BLaER1 treated with 17β-estradiol and CSF1 and Interleukin-3, amounts not matched to agents 10 nM and 100 nM (cell line): ENCODE results near the gene PDGFB.

ENCODE experiments used
- H3K27ac ChIP-seq, 11 experiments: shearing (Covaris generic); formaldehyde crosslinking; 2 replicates each; pipeline ENCODE4 v1.8.1; 2022
- H3K27me3 ChIP-seq, 11 experiments: shearing (Covaris generic); formaldehyde crosslinking; 2 replicates each; pipeline ENCODE4 v1.8.1; 2022
- H3K36me3 ChIP-seq, 11 experiments: shearing (Covaris generic); formaldehyde crosslinking; 2 replicates each; pipeline ENCODE4 v1.8.1; 2022
- H3K4me1 ChIP-seq, 10 experiments: shearing (Covaris generic); formaldehyde crosslinking; 2 replicates each; pipeline ENCODE4 v1.8.1; 2022
- H3K4me2 ChIP-seq, 11 experiments: shearing (Covaris generic); formaldehyde crosslinking; 2 replicates each; pipeline ENCODE4 v1.8.1; 2022
- H3K4me3 ChIP-seq, 10 experiments: shearing (Covaris generic); formaldehyde crosslinking; 2 replicates each; pipeline ENCODE4 v1.8.1; 2022
- H3K9ac ChIP-seq, 11 experiments: shearing (Covaris generic); formaldehyde crosslinking; 2 replicates each; pipeline ENCODE4 v1.8.1; 2022
- H3K9me3 ChIP-seq, 11 experiments: shearing (Covaris generic); formaldehyde crosslinking; replicated peaks in 1 of 11; 2 replicates each; pipeline ENCODE4 v1.8.1; 2022
- H4K20me1 ChIP-seq, 11 experiments: shearing (Covaris generic); formaldehyde crosslinking; 2 replicates each; pipeline ENCODE4 v1.8.1; 2022
- Cebpa-rat ChIP-seq, 11 experiments: shearing (Covaris generic); IDR thresholded peaks; 2 replicates each; pipeline ENCODE4 v1.8.1; 2022

Gene PDGFB

GRCh38 chr22:39270792-39271191 lies 26.0 kb upstream of the PDGFB start:
- Histone ChIP-seq H3K27me3 (peaks cover 0 to 5% (median 0%) of the 10 kb centered on the region in 11 experiments; a peak in 1 of 22 replicates), H3K36me3 (no peaks in the 10 kb centered on the region), H3K9me3 (peaks cover 0 to 8% (median 0%) of the 10 kb centered on the region in 11 experiments; a peak in 3 of 22 replicates), H4K20me1 (peaks cover 0 to 17% (median 0%) of the 10 kb centered on the region in 11 experiments; a peak in 2 of 22 replicates), H3K4me3 (no peak overlapping the region), H3K4me1 (peaks cover 5 to 15% (median 10%) of the 10 kb centered on the region in 10 experiments; a peak in 15 of 20 replicates), H3K4me2 (no peak overlapping the region), H3K9ac (no peak overlapping the region), H3K27ac (no peak overlapping the region)
- no peak for TF ChIP-seq Cebpa-rat (IDR thresholded peaks at IDR 0.05)

- Histone ChIP-seq H3K9ac (no peak overlapping the region), H3K27ac (no peak overlapping the region), H3K36me3 (no peaks in the 10 kb centered on the region), H3K4me1 (peaks cover 5 to 18% (median 10%) of the 10 kb centered on the region in 10 experiments; a peak in 15 of 20 replicates), H3K4me2 (no peak overlapping the region), H3K9me3 (peaks cover 0 to 8% (median 0%) of the 10 kb centered on the region in 11 experiments; a peak in 3 of 22 replicates), H4K20me1 (peaks cover 0 to 17% (median 0%) of the 10 kb centered on the region in 11 experiments; a peak in 2 of 22 replicates), H3K4me3 (no peak overlapping the region), H3K27me3 (peaks cover 0 to 5% (median 0%) of the 10 kb centered on the region in 11 experiments; a peak in 1 of 22 replicates)
- TF ChIP-seq Cebpa-rat (IDR thresholded peaks at IDR 0.05), result no peak
These were observed 25.5 kb upstream of the PDGFB start for GRCh38 chr22:39270280-39270679.

GRCh38 chr22:39269095-39269790 lies 24.5 kb upstream of the PDGFB start:
- no peak overlapping the region for H3K4me2 ChIP-seq
- H3K4me3 ChIP-seq, result no peak overlapping the region
- H3K9ac ChIP-seq, result no peak overlapping the region
- peaks cover 0 to 5% (median 0%) of the 10 kb centered on the region in 11 experiments; a peak in 1 of 22 replicates for H3K27me3 ChIP-seq
- TF ChIP-seq Cebpa-rat (IDR thresholded peaks at IDR 0.05), result no peak
- peaks cover 0 to 17% (median 0%) of the 10 kb centered on the region in 11 experiments; a peak in 2 of 22 replicates for H4K20me1 ChIP-seq
- no peaks in the 10 kb centered on the region for H3K36me3 ChIP-seq
- peaks cover 0 to 8% (median 0%) of the 10 kb centered on the region in 11 experiments; a peak in 3 of 22 replicates for H3K9me3 ChIP-seq
- H3K4me1 ChIP-seq, result peaks cover 5 to 25% (median 10%) of the 10 kb centered on the region in 10 experiments; a peak in 15 of 20 replicates
- no peak overlapping the region for H3K27ac ChIP-seq

GRCh38 chr22:39268645-39269044 lies 23.9 kb upstream of the PDGFB start:
- H3K4me1 ChIP-seq, result peaks cover 5 to 30% (median 11%) of the 10 kb centered on the region in 10 experiments; a peak in 15 of 20 replicates
- H3K36me3 ChIP-seq, result no peaks in the 10 kb centered on the region
- H3K9me3 ChIP-seq, result peaks cover 0 to 8% (median 0%) of the 10 kb centered on the region in 11 experiments; a peak in 3 of 22 replicates
- H3K4me3 ChIP-seq, result no peak overlapping the region
- TF ChIP-seq Cebpa-rat (IDR thresholded peaks at IDR 0.05), result no peak
- H3K27ac ChIP-seq, result no peak overlapping the region
- H3K27me3 ChIP-seq, result peaks cover 0 to 5% (median 0%) of the 10 kb centered on the region in 11 experiments; a peak in 1 of 22 replicates
- no peak overlapping the region for H3K9ac ChIP-seq
- H3K4me2 ChIP-seq, result no peak overlapping the region
- H4K20me1 ChIP-seq, result peaks cover 0 to 17% (median 0%) of the 10 kb centered on the region in 11 experiments; a peak in 2 of 22 replicates

GRCh38 chr22:39267974-39268373 lies 23.2 kb upstream of the PDGFB start:
- H3K4me1 ChIP-seq, result peaks cover 5 to 30% (median 11%) of the 10 kb centered on the region in 10 experiments; a peak in 15 of 20 replicates

GRCh38 chr22:39266398-39267030 lies 21.7 kb upstream of the PDGFB start:
- H3K4me1 ChIP-seq, result peaks cover 7 to 30% (median 17%) of the 10 kb centered on the region in 10 experiments; a peak in 17 of 20 replicates
- H3K36me3 ChIP-seq, result no peaks in the 10 kb centered on the region
- peaks cover 0 to 5% (median 0%) of the 10 kb centered on the region in 11 experiments; a peak in 1 of 22 replicates for H3K27me3 ChIP-seq
- H3K9ac ChIP-seq, result 0 out of 22 replicates have a peak overlapping the region, but pooled peaks of 1 of the 11 experiments have one; percentile 6
- H3K9me3 ChIP-seq, result peaks cover 4 to 17% (median 9%) of the 10 kb centered on the region in 11 experiments; a peak in 21 of 22 replicates
- H3K4me3 ChIP-seq, result no peak overlapping the region
- peak overlapping the region in 10 of 11 experiments; percentile 10 to 58 (median 24); a peak in 12 of 22 replicates for H3K4me2 ChIP-seq
- H3K27ac ChIP-seq, result peak overlapping the region in 3 of 11 experiments; percentile 2 to 58 (median 26); a peak in 4 of 22 replicates
- peaks cover 0 to 17% (median 0%) of the 10 kb centered on the region in 11 experiments; a peak in 2 of 22 replicates for H4K20me1 ChIP-seq
- no peak for TF ChIP-seq Cebpa-rat (IDR thresholded peaks at IDR 0.05)

More at GRCh38 chr22:39267974-39268373, 23.2 kb upstream of the PDGFB start:
- Histone ChIP-seq H3K27ac (no peak overlapping the region), H3K4me2 (no peak overlapping the region), H3K9me3 (peaks cover 0 to 8% (median 0%) of the 10 kb centered on the region in 11 experiments; a peak in 3 of 22 replicates), H3K9ac (no peak overlapping the region), H3K4me3 (no peak overlapping the region), H3K27me3 (peaks cover 0 to 5% (median 0%) of the 10 kb centered on the region in 11 experiments; a peak in 1 of 22 replicates), H4K20me1 (peaks cover 0 to 17% (median 0%) of the 10 kb centered on the region in 11 experiments; a peak in 2 of 22 replicates), H3K36me3 (no peaks in the 10 kb centered on the region)
- TF ChIP-seq Cebpa-rat (IDR thresholded peaks at IDR 0.05), result no peak

GRCh38 chr22:39265143-39265886 lies 20.5 kb upstream of the PDGFB start:
- H3K27ac ChIP-seq, result no peak overlapping the region
- no peak overlapping the region for H3K4me3 ChIP-seq
- peaks cover 0 to 5% (median 0%) of the 10 kb centered on the region in 11 experiments; a peak in 1 of 22 replicates for H3K27me3 ChIP-seq
- H3K9me3 ChIP-seq, result peaks cover 8 to 19% (median 16%) of the 10 kb centered on the region in 11 experiments; a peak in 21 of 22 replicates
- H3K36me3 ChIP-seq, result no peaks in the 10 kb centered on the region
- peaks cover 7 to 30% (median 17%) of the 10 kb centered on the region in 10 experiments; a peak in 17 of 20 replicates for H3K4me1 ChIP-seq
- TF ChIP-seq Cebpa-rat (IDR thresholded peaks at IDR 0.05), result no peak
- peak overlapping the region in 2 of 11 experiments; percentile 16 to 58; a peak in 2 of 22 replicates for H3K4me2 ChIP-seq
- no peak overlapping the region for H3K9ac ChIP-seq
- H4K20me1 ChIP-seq, result peaks cover 0 to 12% (median 0%) of the 10 kb centered on the region in 11 experiments; a peak in 2 of 22 replicates
